ENCODE results near the gene ZNF618.

DNA sequence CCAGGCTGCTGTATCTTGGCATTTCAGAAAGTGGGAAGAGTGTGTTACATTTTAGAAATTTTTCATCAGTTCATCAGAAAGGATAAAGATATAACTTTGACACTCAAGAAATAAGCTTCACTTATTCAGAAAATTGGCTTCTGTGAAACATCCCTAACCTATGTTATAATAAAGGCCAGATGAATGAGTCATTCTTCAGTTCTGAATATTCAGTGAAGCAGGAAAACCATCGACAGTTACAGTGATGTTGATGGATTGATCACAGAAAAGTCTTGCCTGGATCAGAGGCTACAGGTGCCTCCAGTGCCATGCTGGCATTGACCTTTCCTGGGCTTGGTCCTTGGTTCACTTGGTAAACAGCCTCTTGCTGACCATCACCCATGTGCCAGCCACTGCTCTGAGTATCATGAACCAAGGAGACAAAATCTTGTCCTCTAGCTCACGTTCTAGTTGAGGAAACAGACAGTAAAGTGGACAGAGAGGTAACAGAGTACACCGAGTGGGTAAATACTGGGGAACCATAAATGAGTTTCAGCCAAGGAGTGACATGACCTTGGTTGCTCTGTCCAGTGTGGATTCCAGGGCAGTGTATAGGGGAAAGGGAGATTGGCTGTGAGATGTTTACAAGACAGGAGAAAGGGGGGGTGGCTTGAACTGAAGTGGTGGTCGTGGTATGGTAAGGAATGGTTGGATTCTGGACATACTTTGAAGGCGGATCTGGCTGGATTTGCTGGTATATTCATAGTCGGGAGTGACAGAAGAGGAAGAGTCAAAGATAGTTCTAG, 103.4 kb downstream of the ZNF618 start:
- TF ChIP-seq, protein P1, sequence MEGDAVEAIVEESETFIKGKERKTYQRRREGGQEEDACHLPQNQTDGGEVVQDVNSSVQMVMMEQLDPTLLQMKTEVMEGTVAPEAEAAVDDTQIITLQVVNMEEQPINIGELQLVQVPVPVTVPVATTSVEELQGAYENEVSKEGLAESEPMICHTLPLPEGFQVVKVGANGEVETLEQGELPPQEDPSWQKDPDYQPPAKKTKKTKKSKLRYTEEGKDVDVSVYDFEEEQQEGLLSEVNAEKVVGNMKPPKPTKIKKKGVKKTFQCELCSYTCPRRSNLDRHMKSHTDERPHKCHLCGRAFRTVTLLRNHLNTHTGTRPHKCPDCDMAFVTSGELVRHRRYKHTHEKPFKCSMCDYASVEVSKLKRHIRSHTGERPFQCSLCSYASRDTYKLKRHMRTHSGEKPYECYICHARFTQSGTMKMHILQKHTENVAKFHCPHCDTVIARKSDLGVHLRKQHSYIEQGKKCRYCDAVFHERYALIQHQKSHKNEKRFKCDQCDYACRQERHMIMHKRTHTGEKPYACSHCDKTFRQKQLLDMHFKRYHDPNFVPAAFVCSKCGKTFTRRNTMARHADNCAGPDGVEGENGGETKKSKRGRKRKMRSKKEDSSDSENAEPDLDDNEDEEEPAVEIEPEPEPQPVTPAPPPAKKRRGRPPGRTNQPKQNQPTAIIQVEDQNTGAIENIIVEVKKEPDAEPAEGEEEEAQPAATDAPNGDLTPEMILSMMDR (conservative IDR thresholded peaks at IDR 0.05; ENCODE audit: low read depth, low read length): no peak
- TF ChIP-seq EZH2 (IDR thresholded peaks at IDR 0.05; ENCODE audit: borderline replicate concordance, low read depth, low read length, poor library complexity, severe bottlenecking): no peak

Measured in A673 (cell line).